H1 (cell line): ENCODE results near the gene LAIR1. TPM values are rescaled to one million over a fixed set of nuclear protein-coding genes. Genes with fewer than 3 reads are reported as not detected.

ENCODE experiments used
- CTCF ChIA-PET: fragments of 300-600 bp; sonication (Branson Sonifier 250); formaldehyde crosslinking; loops from one replicate; lab custom pipeline; 2021; ENCODE audit not compliant: partially characterized antibody; lab: Charles Lee
- POLR2A ChIA-PET: fragments of 300-600 bp; sonication (Branson Sonifier 250); formaldehyde crosslinking; loops from one replicate; lab custom pipeline; 2021; ENCODE audit warnings: inconsistent platforms; ENCODE audit not compliant: partially characterized antibody; lab: Charles Lee
- DNase-seq, 2 experiments: peaks; one replicate each; pipeline versions ENCODE4 v3.0.0 to v3.0.0-alpha.2; 2010 to 2022; ENCODE audit warnings: low spot score in 2 of 2, low read depth in 1 of 2, mixed read lengths in 1 of 2
- FAIRE-seq: peaks from 2 replicates; lab custom pipeline; 2011; peaks lifted over from hg19 to GRCh38; lab: Jason Lieb, UNC
- H2AFZ ChIP-seq: 2 replicates; pipeline ENCODE4 v1.8.1; 2012; ENCODE audit warnings: low read length, inconsistent platforms
- H2AK5ac ChIP-seq: 2 replicates; pipeline ENCODE4 v1.6.1; 2013; ENCODE audit warnings: low read depth, low read length
- H2BK120ac ChIP-seq: replicated peaks from 2 replicates; pipeline ENCODE3; 2013; ENCODE audit warnings: low read depth, low read length, inconsistent platforms
- H2BK12ac ChIP-seq: 2 replicates; pipeline ENCODE4 v1.6.1; 2013; ENCODE audit warnings: low read depth, low read length
- H2BK15ac ChIP-seq: 2 replicates; pipeline ENCODE4 v1.6.1; 2013; ENCODE audit warnings: low read length
- H2BK20ac ChIP-seq: 2 replicates; pipeline ENCODE4 v1.6.1; 2013; ENCODE audit warnings: low read length
- H2BK5ac ChIP-seq: 2 replicates; pipeline ENCODE4 v1.6.1; 2013; ENCODE audit warnings: low read depth, low read length
- H3K14ac ChIP-seq: 2 replicates; pipeline ENCODE4 v1.6.1; 2013; ENCODE audit warnings: inconsistent platforms; ENCODE audit not compliant: insufficient read length
- H3K18ac ChIP-seq: 2 replicates; pipeline ENCODE4 v1.6.1; 2013; ENCODE audit warnings: low read length; ENCODE audit errors: extremely low read depth
- H3K23ac ChIP-seq: 2 replicates; pipeline ENCODE4 v1.6.1; 2013; ENCODE audit warnings: inconsistent platforms; ENCODE audit not compliant: insufficient read length
- H3K23me2 ChIP-seq: 2 replicates; pipeline ENCODE4 v1.6.1; 2013; ENCODE audit warnings: low read depth, low read length
- H3K27ac ChIP-seq: 2 replicates; pipeline ENCODE4 v1.6.1; 2011; ENCODE audit warnings: low read depth, low read length, inconsistent platforms
- H3K27me3 ChIP-seq, 4 experiments: replicated peaks in 1 of 4; 1 replicate in 1 of 4; 2 replicates in 3 of 4; pipeline versions ENCODE4 v1.6.1 to v1.8.1; 2011 to 2013; ENCODE audit warnings: low read length in 3 of 4, mild to moderate bottlenecking in 3 of 4, inconsistent platforms in 2 of 4, mixed read lengths in 2 of 4, moderate library complexity in 1 of 4; ENCODE audit not compliant: control insufficient read depth in 3 of 4, insufficient read depth in 3 of 4; ENCODE audit errors: extremely low read depth in 1 of 4
- H3K36me3 ChIP-seq, 4 experiments: 2 replicates each; pipeline versions ENCODE4 v1.6.1 to v1.8.1; 2011 to 2013; ENCODE audit warnings: mild to moderate bottlenecking in 4 of 4, low read length in 3 of 4, moderate library complexity in 2 of 4, control low read depth in 1 of 4, inconsistent platforms in 1 of 4; ENCODE audit not compliant: insufficient read depth in 4 of 4, control insufficient read depth in 2 of 4
- H3K4ac ChIP-seq: replicated peaks from 2 replicates; pipeline ENCODE3; 2013; ENCODE audit warnings: low read length, low read depth, mixed read lengths, inconsistent platforms; ENCODE audit not compliant: insufficient read length
- H3K4me1 ChIP-seq, 4 experiments: replicated peaks in 1 of 4; 1 replicate in 1 of 4; 2 replicates in 3 of 4; pipeline versions ENCODE4 v1.6.1 to v1.8.1; 2011 to 2013; ENCODE audit warnings: low read length in 3 of 4, inconsistent platforms in 2 of 4, mixed read lengths in 1 of 4; ENCODE audit not compliant: insufficient read depth in 4 of 4, control insufficient read depth in 3 of 4
- H3K4me2 ChIP-seq, 2 experiments: 2 replicates each; pipeline versions ENCODE4 v1.6.1 to v1.8.1; 2011 to 2013; ENCODE audit warnings: low read depth in 2 of 2, low read length in 2 of 2, control low read depth in 1 of 2, inconsistent platforms in 1 of 2, mild to moderate bottlenecking in 1 of 2; ENCODE audit not compliant: insufficient read depth in 1 of 2
- H3K4me3 ChIP-seq, 4 experiments: fragments of 200-600, 300-600 bp in 1 of 4; sonication (generic), shearing (Covaris generic), sonication (Bioruptor Twin) in 1 of 4; 2 replicates each; pipeline versions ENCODE4 v1.5.1 to v1.8.1; 2011 to 2016; ENCODE audit warnings: low read length in 4 of 4, low read depth in 3 of 4, control low read depth in 2 of 4, inconsistent platforms in 2 of 4, mild to moderate bottlenecking in 2 of 4, mixed read lengths in 1 of 4, moderate library complexity in 1 of 4; ENCODE audit not compliant: insufficient read depth in 2 of 4; ENCODE audit errors: extremely low read depth in 1 of 4
- H3K56ac ChIP-seq: replicated peaks from 2 replicates; pipeline ENCODE3; 2013; ENCODE audit warnings: low read depth, mild to moderate bottlenecking, mixed read lengths, low read length, inconsistent platforms; ENCODE audit not compliant: insufficient read length
- H3K79me1 ChIP-seq: 2 replicates; pipeline ENCODE4 v1.6.1; 2013; ENCODE audit warnings: low read depth, low read length, control low read depth
- H3K79me2 ChIP-seq, 2 experiments: 2 replicates each; pipeline versions ENCODE4 v1.6.1 to v1.8.1; 2012 to 2013; ENCODE audit warnings: low read length in 2 of 2, mild to moderate bottlenecking in 2 of 2, inconsistent platforms in 1 of 2; ENCODE audit not compliant: insufficient read depth in 2 of 2, control insufficient read depth in 1 of 2
- H3K9ac ChIP-seq, 4 experiments: replicated peaks in 1 of 4; 1 replicate in 1 of 4; 2 replicates in 3 of 4; pipeline versions ENCODE4 v1.6.1 to v1.8.1; 2011 to 2013; ENCODE audit warnings: low read depth in 3 of 4, low read length in 3 of 4, control low read depth in 2 of 4, mild to moderate bottlenecking in 2 of 4, moderate library complexity in 2 of 4, inconsistent platforms in 1 of 4; ENCODE audit errors: extremely low read depth in 1 of 4
- H3K9me3 ChIP-seq, 2 experiments: 2 replicates each; pipeline versions ENCODE4 v1.6.1 to v1.8.1; 2012 to 2013; ENCODE audit warnings: mild to moderate bottlenecking in 2 of 2, moderate library complexity in 2 of 2, control low read depth in 1 of 2, inconsistent platforms in 1 of 2, low read depth in 1 of 2, low read length in 1 of 2, mixed read lengths in 1 of 2; ENCODE audit not compliant: insufficient read depth in 2 of 2
- H4K20me1 ChIP-seq, 2 experiments: replicated peaks in 1 of 2; 2 replicates each; pipeline versions ENCODE3 to v1.8.1; 2011 to 2013; ENCODE audit warnings: inconsistent platforms in 2 of 2, low read length in 2 of 2, mild to moderate bottlenecking in 1 of 2; ENCODE audit not compliant: insufficient read depth in 2 of 2, control insufficient read depth in 1 of 2
- H4K5ac ChIP-seq: 2 replicates; pipeline ENCODE4 v1.6.1; 2013; ENCODE audit warnings: low read length, low read depth, mixed read lengths, inconsistent platforms; ENCODE audit not compliant: insufficient read length
- H4K8ac ChIP-seq: 2 replicates; pipeline ENCODE4 v1.8.0; 2013; ENCODE audit warnings: mild to moderate bottlenecking, moderate library complexity, low read length, inconsistent platforms; ENCODE audit not compliant: insufficient read depth; ENCODE audit errors: extremely low read depth
- H4K91ac ChIP-seq: replicated peaks from 2 replicates; pipeline ENCODE3; 2013; ENCODE audit warnings: low read length, mixed read lengths, inconsistent platforms; ENCODE audit not compliant: insufficient read length
- CHD2 ChIP-seq: IDR thresholded peaks from 2 replicates; pipeline ENCODE4 v1.6.1; 2012; ENCODE audit warnings: low read length, improper control_type of control experiment
- RBBP5 ChIP-seq: IDR thresholded peaks from 2 replicates; pipeline ENCODE4 v1.7.1; 2012; ENCODE audit warnings: low read depth, mild to moderate bottlenecking, inconsistent platforms, low read length, moderate library complexity, borderline replicate concordance
- SP1 ChIP-seq: IDR thresholded peaks from 2 replicates; pipeline ENCODE4 v1.6.1; 2011; ENCODE audit warnings: low read depth, low read length
- WGBS, 2 experiments: shearing (Covaris generic) in 1 of 2; methylation state at CpG; one replicate each; pipeline versions ENCODE4 v1.1.6 to v1.1.7; 2013 to 2015; ENCODE audit warnings: low lambda C conversion rate in 2 of 2, mixed read lengths in 2 of 2, inconsistent platforms in 1 of 2, low coverage in 1 of 2, missing lambda C conversion rate in 1 of 2; ENCODE audit not compliant: insufficient replicate concordance in 2 of 2, insufficient coverage in 1 of 2, insufficient read length in 1 of 2; ENCODE audit errors: extremely low coverage in 1 of 2, missing lambda C conversion rate in 1 of 2; 5-methylcytosine and 5-hydroxymethylcytosine counted together
- polyA plus RNA-seq, 7 experiments: library from polyadenylated mRNA; depleted of rRNA in 3 of 7; stranded (reverse) in 5 of 7; unstranded in 2 of 7; fragments of >200 nt in 5 of 7; fragments of 200-250 nt in 2 of 7; gene quantifications; 1 replicate in 5 of 7; 2 replicates in 1 of 7; 4 replicates in 1 of 7; pipeline versions ENCODE4 v1.2.1 to v1.2.3, GENCODE V29; 2011 to 2013; ENCODE audit warnings: missing spikeins in 2 of 7, mixed read lengths in 2 of 7
- total RNA-seq: library from RNA; stranded (reverse); fragmentation: NEBNext Ultra II Directional; extraction: Animal tissue kit (Norgen Biotek cat#: 25700); gene quantifications from 2 replicates; pipeline ENCODE4 v1.2.1, GENCODE V29; 2021
- TF ChIP-seq, protein P1 (sequence below): IDR thresholded peaks from 2 replicates; pipeline ENCODE4 v1.6.1; 2012; ENCODE audit warnings: inconsistent platforms

Gene LAIR1
- total and polyA plus RNA-seq, 2 of the 8 experiments (the other 6 are each of a cell fraction or from before 2014, with no cell fraction given): 0.18 TPM; not detected in 1

DNA sequence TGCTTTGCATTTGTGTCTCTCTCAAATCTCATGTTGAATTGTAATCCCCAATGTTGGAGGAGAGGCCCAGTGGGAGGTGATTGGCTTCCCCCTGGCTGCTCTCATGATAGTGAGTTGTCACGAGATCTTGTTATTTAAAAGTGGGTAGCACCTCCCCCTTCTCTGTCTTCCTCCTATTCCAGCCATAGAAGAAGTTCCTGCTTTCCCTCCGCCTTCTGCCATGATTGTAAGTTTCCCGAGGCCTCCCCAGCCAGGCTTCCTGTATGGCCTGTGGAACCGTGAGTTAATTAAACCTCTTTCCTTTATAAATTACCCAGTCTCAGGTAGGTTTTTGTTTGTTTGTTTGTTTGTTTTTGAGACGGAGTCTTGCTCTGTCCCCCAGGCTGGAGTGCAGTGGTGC lies 29.6 kb downstream of the LAIR1 start:
- peak; percentile 15; the same call in 1 of the 2 replicates for TF ChIP-seq CHD2
- TF ChIP-seq RBBP5: no peak
- TF ChIP-seq, protein P1, sequence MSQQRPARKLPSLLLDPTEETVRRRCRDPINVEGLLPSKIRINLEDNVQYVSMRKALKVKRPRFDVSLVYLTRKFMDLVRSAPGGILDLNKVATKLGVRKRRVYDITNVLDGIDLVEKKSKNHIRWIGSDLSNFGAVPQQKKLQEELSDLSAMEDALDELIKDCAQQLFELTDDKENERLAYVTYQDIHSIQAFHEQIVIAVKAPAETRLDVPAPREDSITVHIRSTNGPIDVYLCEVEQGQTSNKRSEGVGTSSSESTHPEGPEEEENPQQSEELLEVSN: 0 out of 2 replicates have a peak, but pooled peaks have one; percentile 47
- no peak for TF ChIP-seq SP1
- no peak overlapping the region for H4K91ac ChIP-seq
- ChIA-PET CTCF (no interaction called here), POLR2A (interaction anchor here (0.6 kb wide), 1 partner anchor 153 kb away, joined by 3 read pairs; no protein-coding TSS in a partner anchor)
- H3K4me2 ChIP-seq: no peak overlapping the region
- no peak for DNase-seq
- H3K18ac ChIP-seq: no peak overlapping the region
- no peak overlapping the region for H3K23ac ChIP-seq
- no peaks in the 10 kb centered on the region; a peak in 1 of 7 replicates for H3K4me1 ChIP-seq
- H3K4me3 ChIP-seq: no peak overlapping the region
- H3K56ac ChIP-seq: no peak overlapping the region
- H2BK5ac ChIP-seq: no peak overlapping the region
- no peaks in the 10 kb centered on the region for H3K23me2 ChIP-seq
- H2BK20ac ChIP-seq: no peak overlapping the region
- H4K20me1 ChIP-seq: no peaks in the 10 kb centered on the region
- no peaks in the 10 kb centered on the region for H3K36me3 ChIP-seq
- H4K8ac ChIP-seq: no peak overlapping the region
- H2BK12ac ChIP-seq: no peak overlapping the region
- H3K4ac ChIP-seq: no peak overlapping the region
- no peak overlapping the region for H3K14ac ChIP-seq
- no peak overlapping the region for H4K5ac ChIP-seq
- no peak overlapping the region for H3K27ac ChIP-seq
- no peaks in the 10 kb centered on the region for H3K9me3 ChIP-seq
- H3K9ac ChIP-seq: no peak overlapping the region
- no peak overlapping the region for H2BK120ac ChIP-seq
- WGBS, 2 experiments: 75% methylated on average over 5 of the region's 5 CpGs; no CpG with 5 or more reads in 1 of the 2 experiments
- H2AFZ ChIP-seq: no peak overlapping the region
- H2AK5ac ChIP-seq: no peak overlapping the region
- no peaks in the 10 kb centered on the region for H3K79me1 ChIP-seq
- H3K79me2 ChIP-seq: no peaks in the 10 kb centered on the region
- no peak overlapping the region for H2BK15ac ChIP-seq
- no peak for FAIRE-seq
- no peaks in the 10 kb centered on the region for H3K27me3 ChIP-seq
